Caco-2 (cell line): ENCODE measurements around the gene FOXG1. TPM values are rescaled to one million over a fixed set of nuclear protein-coding genes. Genes with fewer than 3 reads are reported as not detected.

Experiments
- BruUV-seq: library from RNA; stranded (reverse); fragments of 400-500 nt; replicated peaks from 2 replicates; lab custom pipeline; 2021; lab: Mats Ljungman, UMichigan
- CTCF ChIA-PET: fragments of 300-600 bp; sonication (Branson Sonifier 250); formaldehyde crosslinking; loops from one replicate; lab custom pipeline; 2022; ENCODE audit warnings: antibody characterized with exemption; lab: Charles Lee
- POLR2A ChIA-PET: fragments of 300-600 bp; sonication (Branson Sonifier 250); formaldehyde crosslinking; loops from one replicate; lab custom pipeline; 2022; ENCODE audit warnings: antibody characterized with exemption; lab: Charles Lee
- DNase-seq, 2 experiments: peaks; one replicate each; pipeline versions ENCODE4 v3.0.0 to v3.0.0-alpha.2; 2020 to 2022
- H3K27me3 ChIP-seq: replicated peaks from 2 replicates; pipeline ENCODE4 v1.6.0; 2011; ENCODE audit warnings: low read length; ENCODE audit not compliant: control insufficient read depth, insufficient read depth
- H3K36me3 ChIP-seq: 2 replicates; pipeline ENCODE4 v1.5.1; 2011; ENCODE audit warnings: low read length; ENCODE audit not compliant: control insufficient read depth, insufficient read depth
- H3K4me1 ChIP-seq: fragments of 250-450 bp; sonication (Bioruptor Pico); 2 replicates; pipeline ENCODE4 v1.5.1; 2020; ENCODE audit warnings: mild to moderate bottlenecking
- H3K4me3 ChIP-seq: 2 replicates; pipeline ENCODE4 v1.5.1; 2011; ENCODE audit warnings: low read depth, mild to moderate bottlenecking, control low read depth, low read length
- H3K9me3 ChIP-seq: fragments of 250-450 bp; sonication (Bioruptor Pico); 2 replicates; pipeline ENCODE4 v1.5.1; 2020; ENCODE audit warnings: mild to moderate bottlenecking, moderate library complexity
- H3K27ac Mint-ChIP-seq: one replicate; pipeline ENCODE4 v1.8.0; 2022; ENCODE audit warnings: mixed read lengths; ENCODE audit not compliant: unreplicated experiment
- H3K27me3 Mint-ChIP-seq: one replicate; pipeline ENCODE4 v1.8.0; 2022; ENCODE audit warnings: mixed read lengths; ENCODE audit not compliant: insufficient read depth, unreplicated experiment
- H3K36me3 Mint-ChIP-seq: one replicate; pipeline ENCODE4 v1.8.0; 2022; ENCODE audit warnings: mild to moderate bottlenecking, mixed read lengths; ENCODE audit not compliant: insufficient read depth, unreplicated experiment
- H3K4me1 Mint-ChIP-seq: one replicate; pipeline ENCODE4 v1.8.0; 2022; ENCODE audit warnings: low read depth, mixed read lengths; ENCODE audit not compliant: unreplicated experiment
- H3K4me3 Mint-ChIP-seq: one replicate; pipeline ENCODE4 v1.8.0; 2022; ENCODE audit warnings: mild to moderate bottlenecking, moderate library complexity, mixed read lengths; ENCODE audit not compliant: unreplicated experiment
- H3K9me3 Mint-ChIP-seq: one replicate; pipeline ENCODE4 v1.8.0; 2022; ENCODE audit warnings: mixed read lengths; ENCODE audit not compliant: unreplicated experiment
- CTCF ChIP-seq, 2 experiments: fragments of 200-600 bp in 1 of 2; IDR thresholded peaks; 1 replicate in 1 of 2; 2 replicates in 1 of 2; pipeline versions ENCODE4 v1.5.1 to v1.8.0; 2011 to 2022; ENCODE audit warnings: antibody characterized with exemption in 1 of 2, control low read depth in 1 of 2, inconsistent platforms in 1 of 2, low read depth in 1 of 2, low read length in 1 of 2, mild to moderate bottlenecking in 1 of 2, moderate library complexity in 1 of 2; ENCODE audit not compliant: insufficient read depth in 1 of 2, severe bottlenecking in 1 of 2, unreplicated experiment in 1 of 2
- intact Hi-C: fragments of 100-400 bp; cut with micrococcal nuclease; formaldehyde crosslinking; loops from one replicate; pipeline ENCODE4 v1.10.0; 2022; ENCODE audit not compliant: unreplicated experiment
- total RNA-seq: library from RNA; stranded (reverse); gene quantifications from 2 replicates; pipeline ENCODE4 v1.2.3, GENCODE V29; 2022

The FOXG1 gene
- total RNA-seq, 1 experiment from 2014 or later, result not detected

- Mint-ChIP-seq H3K27ac (no peak overlapping the region), H3K9me3 (peaks cover 10% of the 10 kb centered on the region), H3K36me3 (no peaks in the 10 kb centered on the region), H3K4me1 (no peaks in the 10 kb centered on the region), H3K4me3 (no peak overlapping the region), H3K27me3 (peaks cover 2% of the 10 kb centered on the region)
- Histone ChIP-seq H3K36me3 (no peaks in the 10 kb centered on the region), H3K27me3 (no peaks in the 10 kb centered on the region), H3K9me3 (no peaks in the 10 kb centered on the region), H3K4me1 (no peaks in the 10 kb centered on the region), H3K4me3 (no peak overlapping the region)
- TF ChIP-seq CTCF (IDR thresholded peaks at IDR 0.05; ENCODE audit: insufficient read depth in 1 of 2, low read depth in 1 of 2, low read length in 1 of 2, severe bottlenecking in 1 of 2, unreplicated experiment in 1 of 2), result no peak
- CTCF ChIA-PET, result no interaction called here
- POLR2A ChIA-PET, result no interaction called here
- no peak for DNase-seq
- BruUV-seq, result no TSS peak
- intact Hi-C loops, result no loop called here
These were observed 24.3 kb upstream of the FOXG1 start for GRCh38 chr14:28742171-28742846.

- ChIA-PET POLR2A (no interaction called here), CTCF (no interaction called here)
- Mint-ChIP-seq H3K9me3 (peaks cover 13% of the 10 kb centered on the region), H3K36me3 (no peaks in the 10 kb centered on the region), H3K27me3 (peaks cover 2% of the 10 kb centered on the region), H3K4me1 (no peaks in the 10 kb centered on the region), H3K27ac (no peak overlapping the region), H3K4me3 (no peak overlapping the region)
- intact Hi-C loops, result no loop called here
- Histone ChIP-seq H3K9me3 (no peaks in the 10 kb centered on the region), H3K4me3 (no peak overlapping the region), H3K4me1 (no peaks in the 10 kb centered on the region), H3K36me3 (no peaks in the 10 kb centered on the region), H3K27me3 (no peaks in the 10 kb centered on the region)
- no peak for DNase-seq
- TF ChIP-seq CTCF (IDR thresholded peaks at IDR 0.05; ENCODE audit: insufficient read depth in 1 of 2, low read depth in 1 of 2, low read length in 1 of 2, severe bottlenecking in 1 of 2, unreplicated experiment in 1 of 2), result no peak
- no TSS peak for BruUV-seq
These were observed 22.5 kb upstream of the FOXG1 start for GRCh38 chr14:28744126-28744525.

GRCh38 chr14:28745176-28745575 is 21.4 kb upstream of the FOXG1 start:
- no TSS peak for BruUV-seq
- POLR2A ChIA-PET, result no interaction called here
- Histone ChIP-seq H3K36me3 (no peaks in the 10 kb centered on the region), H3K4me1 (no peaks in the 10 kb centered on the region), H3K4me3 (no peak overlapping the region), H3K27me3 (no peaks in the 10 kb centered on the region), H3K9me3 (no peaks in the 10 kb centered on the region)
- Mint-ChIP-seq H3K27ac (no peak overlapping the region), H3K27me3 (peaks cover 4% of the 10 kb centered on the region), H3K4me3 (no peak overlapping the region), H3K36me3 (no peaks in the 10 kb centered on the region), H3K4me1 (no peaks in the 10 kb centered on the region), H3K9me3 (peaks cover 13% of the 10 kb centered on the region)
- intact Hi-C loops, result no loop called here
- TF ChIP-seq CTCF (IDR thresholded peaks at IDR 0.05; ENCODE audit: insufficient read depth in 1 of 2, low read depth in 1 of 2, low read length in 1 of 2, severe bottlenecking in 1 of 2, unreplicated experiment in 1 of 2), result no peak
- CTCF ChIA-PET, result no interaction called here
- DNase-seq, result no peak
